HG03095 (cell line): ENCODE data around the gene SOX2.

ENCODE experiments used
- ATAC-seq: cut with Tn5 transposase; IDR thresholded peaks from one replicate; pipeline ENCODE4 v1.9.1; 2021; ENCODE audit warnings: moderate library complexity; ENCODE audit not compliant: unreplicated experiment

SOX2 gene

GRCh38 chr3:181704421-181705085, 7.2 kb upstream of the SOX2 start:
- no peak for ATAC-seq

- ATAC-seq, result no peak
Observed at GRCh38 chr3:181705086-181705480, 6.6 kb upstream of the SOX2 start.

GRCh38 chr3:181707980-181708379, 3.7 kb upstream of the SOX2 start:
- no peak for ATAC-seq

GRCh38 chr3:181709537-181710279, 2.0 kb upstream of the SOX2 start:
- ATAC-seq, result peak; percentile 43

GRCh38 chr3:181710345-181711291, 1.1 kb upstream of the SOX2 start:
- no peak for ATAC-seq

- no peak for ATAC-seq
Observed at GRCh38 chr3:181712226-181712552, 464 bp downstream of the SOX2 start.

- no peak for ATAC-seq
Observed at GRCh38 chr3:181712553-181713279, 991 bp downstream of the SOX2 start.

GRCh38 chr3:181713280-181713647, 1.5 kb downstream of the SOX2 start:
- ATAC-seq, result no peak

GRCh38 chr3:181713676-181714612, 2.2 kb downstream of the SOX2 start:
- no peak for ATAC-seq

- no peak for ATAC-seq
Observed at GRCh38 chr3:181715571-181716340, 4.0 kb downstream of the SOX2 start.

- ATAC-seq, result no peak
Observed at GRCh38 chr3:181716966-181717365, 5.2 kb downstream of the SOX2 start.

- no peak for ATAC-seq
Observed at GRCh38 chr3:181717549-181718171, 5.9 kb downstream of the SOX2 start.

GRCh38 chr3:181718369-181718768, 6.6 kb downstream of the SOX2 start:
- no peak for ATAC-seq

GRCh38 chr3:181718987-181719911, 7.5 kb downstream of the SOX2 start:
- no peak for ATAC-seq

- no peak for ATAC-seq
Observed at GRCh38 chr3:181719991-181720680, 8.4 kb downstream of the SOX2 start.

- ATAC-seq, result no peak
Observed at GRCh38 chr3:181721046-181721875, 9.5 kb downstream of the SOX2 start.
